ENCODE results near the gene PRSS22.
A peak's percentile ranks its signal among the peaks of the same experiment; 100 is the strongest.

PRSS22 gene

DNA sequence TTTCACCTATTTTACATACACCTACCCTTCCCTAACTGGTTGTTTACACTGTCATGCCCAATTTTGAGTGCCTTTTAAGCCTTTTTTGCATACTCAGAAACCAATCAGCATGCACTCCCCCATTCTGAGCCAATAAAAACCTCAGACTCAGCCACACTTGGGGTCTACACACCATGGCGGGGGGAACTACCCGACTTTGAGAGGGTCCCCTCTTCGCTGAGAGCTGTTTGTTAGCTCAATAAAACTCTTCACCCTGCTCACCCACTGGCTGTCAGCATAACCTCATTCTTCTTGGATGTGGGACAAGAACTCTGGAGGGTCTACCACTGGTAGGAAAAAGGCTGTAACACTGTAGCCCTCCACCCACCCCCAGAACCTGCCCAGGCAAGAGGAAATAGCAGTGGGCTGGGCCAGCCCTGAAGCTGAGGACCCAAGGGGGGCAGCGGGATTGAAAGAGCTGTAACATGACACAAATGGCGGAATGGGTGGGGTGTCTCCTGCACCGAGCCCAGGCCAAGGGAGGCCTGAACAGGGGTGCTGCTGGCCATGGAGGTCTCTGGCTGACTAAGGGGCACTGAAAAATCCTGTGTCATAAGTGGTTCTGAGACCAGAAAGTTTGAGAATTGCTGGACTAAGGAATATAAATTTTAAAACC is 22.0 kb upstream of the PRSS22 start:
- FAIRE-seq: no peak

DNA sequence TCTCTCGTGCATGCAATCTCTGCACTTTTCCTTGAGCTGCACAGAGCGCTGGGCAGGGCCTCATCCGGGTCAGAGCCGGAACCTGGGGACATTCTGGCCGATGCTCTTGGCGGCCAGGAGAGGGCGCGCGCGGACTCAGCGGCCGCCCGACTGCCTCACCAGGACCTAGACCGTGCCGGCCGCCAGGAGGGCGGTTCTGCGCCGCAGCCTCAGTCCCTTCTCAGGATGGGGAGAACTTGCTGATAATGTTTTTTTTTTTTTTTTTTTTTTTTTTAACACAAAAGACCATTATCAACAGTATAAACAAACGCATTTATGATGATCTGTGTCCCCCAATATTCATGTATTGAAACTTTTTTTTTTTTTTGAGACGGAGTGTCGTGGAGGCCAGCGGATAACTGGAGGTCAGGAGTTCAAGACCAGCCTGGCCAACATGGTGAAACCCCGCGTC is 17.0 kb upstream of the PRSS22 start:
- peak; percentile 93 for FAIRE-seq

DNA sequence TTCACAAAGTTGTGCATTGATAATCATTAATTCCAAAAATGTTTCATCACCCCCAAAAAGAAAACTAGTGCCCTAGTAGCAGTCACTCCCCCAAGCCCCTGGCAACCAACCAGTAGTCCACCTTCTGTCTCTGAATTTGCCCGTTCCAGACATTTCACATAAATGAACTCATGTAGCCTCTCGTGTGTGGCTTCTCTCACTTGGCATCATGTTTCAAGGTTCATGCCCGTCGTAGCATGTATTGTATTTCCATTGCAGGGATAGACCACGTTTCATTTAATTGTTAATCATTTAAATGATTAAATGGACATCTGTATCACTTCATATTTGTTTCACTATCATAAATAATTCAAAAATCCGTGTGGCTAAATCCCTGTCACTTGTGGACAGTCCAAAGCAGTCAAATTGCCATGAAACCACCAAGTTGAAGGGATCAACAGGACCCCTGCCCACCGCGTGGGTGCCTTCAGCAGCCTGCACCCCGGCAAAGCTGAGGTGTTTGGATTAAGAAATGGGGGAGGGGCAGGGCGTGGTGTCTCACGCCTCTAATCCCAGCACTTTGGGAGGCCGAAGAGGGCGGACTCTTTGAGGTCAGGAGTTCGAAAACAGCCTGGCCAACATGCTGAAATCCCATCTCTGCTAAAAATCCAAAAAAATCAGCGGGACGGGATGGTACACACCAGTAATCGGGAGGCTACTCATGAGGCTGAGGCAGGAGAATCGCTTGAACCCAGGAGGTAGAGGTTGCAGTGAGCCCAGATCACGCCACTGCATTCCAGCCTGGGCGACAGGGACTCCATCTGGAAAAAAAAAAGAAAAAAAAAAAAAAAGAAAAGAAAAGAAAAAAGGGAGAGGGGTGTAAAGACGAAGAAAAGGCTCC is 16.3 kb upstream of the PRSS22 start:
- no peak for FAIRE-seq

GRCh38 chr16:2871926-2872325 is 14.0 kb upstream of the PRSS22 start:
- no peak for FAIRE-seq

DNA sequence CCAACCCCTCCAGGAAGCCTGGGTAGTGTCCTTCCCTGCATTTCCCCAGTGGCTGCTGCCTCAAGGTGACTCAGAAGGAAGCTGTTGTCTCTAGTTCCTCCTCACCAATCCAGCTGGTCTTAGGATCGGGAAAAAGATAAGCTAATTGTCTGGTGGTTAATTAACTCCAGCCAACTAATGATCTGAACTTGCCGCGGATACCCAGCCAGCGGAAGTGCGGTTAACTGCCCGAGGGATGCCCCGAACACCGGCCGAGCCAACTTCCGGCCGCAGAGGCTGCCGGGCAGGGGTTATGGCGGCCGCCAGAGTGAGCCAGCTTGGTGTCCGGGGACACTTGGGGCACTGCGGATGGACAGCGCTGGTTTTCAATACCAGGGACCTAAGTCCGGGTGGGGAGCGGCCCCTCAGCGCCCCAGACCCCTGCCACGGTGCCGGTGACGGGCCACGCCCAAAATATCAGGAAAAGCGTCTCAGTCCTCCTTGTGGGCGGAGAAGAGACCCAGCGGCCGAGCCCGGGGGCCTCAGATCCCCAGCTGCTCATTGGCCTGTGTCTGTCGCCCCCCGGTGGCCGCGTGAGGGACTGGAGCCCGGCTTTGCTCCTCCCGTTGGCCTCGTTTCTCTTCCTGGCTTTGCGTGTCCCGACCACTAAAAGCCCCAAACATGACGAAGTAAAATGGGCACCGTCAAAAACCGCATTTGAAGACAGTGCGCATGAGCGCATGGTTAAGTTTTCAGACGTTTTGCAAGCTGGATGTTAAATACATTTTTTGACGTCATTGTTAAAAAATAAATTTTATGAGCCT is 10.2 kb upstream of the PRSS22 start:
- FAIRE-seq: peak; percentile 73

DNA sequence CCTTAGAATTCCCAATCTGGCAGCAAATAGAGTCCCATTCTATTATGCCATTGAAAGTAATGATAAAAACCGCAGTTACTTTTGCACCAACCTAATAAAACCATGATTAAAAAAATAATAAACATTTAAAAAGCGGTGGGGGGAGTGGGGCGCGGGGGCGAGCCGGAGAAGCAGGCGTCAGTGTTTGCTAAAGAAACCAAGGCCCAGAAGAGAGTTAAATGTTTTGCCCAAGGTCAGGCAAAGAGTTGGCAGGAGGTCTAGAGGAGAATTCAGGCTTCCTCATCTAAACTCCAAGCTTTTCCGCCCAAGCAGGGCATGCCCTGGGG is 9.7 kb upstream of the PRSS22 start:
- FAIRE-seq: no peak

DNA sequence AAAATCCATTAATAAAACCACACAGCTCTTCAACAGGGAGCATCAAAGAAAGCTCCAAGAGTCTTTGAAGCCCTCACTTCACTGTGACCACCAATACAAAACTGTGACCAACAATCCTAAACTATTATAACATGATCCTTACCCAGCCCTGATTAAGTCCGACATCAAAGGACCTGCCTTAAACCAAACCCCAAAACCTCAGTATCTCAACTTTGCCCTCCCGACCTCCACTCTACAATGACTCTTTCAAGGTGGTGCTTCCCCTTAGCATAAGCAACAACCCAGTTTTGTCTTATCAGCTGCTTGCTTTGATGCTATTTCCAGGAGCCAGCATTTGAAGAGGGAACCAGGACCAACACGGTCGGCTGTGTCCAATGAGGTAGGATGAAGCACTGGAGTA is 8.5 kb upstream of the PRSS22 start:
- FAIRE-seq: no peak

DNA sequence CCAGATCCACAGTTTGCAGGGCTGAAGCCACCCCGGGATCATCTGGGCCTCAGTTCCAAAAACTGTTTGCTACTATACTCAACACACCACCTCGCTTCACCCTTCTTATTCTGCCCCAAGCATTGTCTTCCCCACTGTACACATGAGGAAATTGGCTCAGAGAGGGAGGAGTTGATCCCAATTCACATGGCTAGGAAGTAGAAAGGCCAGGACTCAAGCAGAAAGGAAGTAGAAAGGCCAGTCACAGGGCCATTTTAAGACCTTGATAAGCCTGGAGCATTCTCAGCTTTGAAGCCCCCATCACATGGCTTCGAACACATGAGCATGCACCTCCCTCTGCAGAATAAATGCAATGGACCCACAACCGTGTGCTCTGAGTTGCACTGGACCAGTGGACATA is 7.7 kb upstream of the PRSS22 start:
- FAIRE-seq: no peak

DNA sequence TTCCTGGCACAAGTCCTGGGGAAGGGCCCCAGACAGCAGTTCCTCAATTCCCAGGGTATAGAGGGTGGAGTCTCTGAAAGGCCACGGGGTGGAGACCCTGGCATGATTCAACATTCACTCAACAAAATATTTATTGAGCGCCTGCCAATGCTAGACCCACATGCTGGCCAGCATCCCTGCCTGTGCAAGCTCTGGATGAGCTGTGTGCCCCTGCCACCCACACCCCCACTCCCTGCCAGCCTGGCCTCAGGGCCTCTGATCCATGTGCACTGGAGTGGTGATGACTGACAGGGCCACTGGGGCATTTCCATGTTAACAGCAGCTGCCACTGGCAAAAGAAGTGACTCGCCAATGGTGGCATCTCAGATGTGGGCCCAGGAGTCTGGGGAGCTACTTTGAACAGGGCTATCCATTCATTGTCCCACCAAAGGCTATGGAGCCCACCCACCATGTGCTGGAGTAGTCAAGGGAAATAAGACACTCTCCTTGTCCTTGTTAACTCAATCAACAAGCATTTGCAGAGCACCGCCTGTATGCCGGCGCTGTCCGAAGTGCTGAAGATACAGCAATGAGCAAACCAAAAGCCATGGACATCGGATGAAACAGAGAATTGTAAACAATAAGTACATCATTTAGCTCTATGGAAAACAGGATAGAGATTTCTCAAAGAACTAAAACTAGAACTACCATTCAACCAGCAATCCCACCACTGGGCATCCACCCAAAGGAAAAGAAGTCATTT is 3.0 kb upstream of the PRSS22 start:
- no peak for FAIRE-seq

DNA sequence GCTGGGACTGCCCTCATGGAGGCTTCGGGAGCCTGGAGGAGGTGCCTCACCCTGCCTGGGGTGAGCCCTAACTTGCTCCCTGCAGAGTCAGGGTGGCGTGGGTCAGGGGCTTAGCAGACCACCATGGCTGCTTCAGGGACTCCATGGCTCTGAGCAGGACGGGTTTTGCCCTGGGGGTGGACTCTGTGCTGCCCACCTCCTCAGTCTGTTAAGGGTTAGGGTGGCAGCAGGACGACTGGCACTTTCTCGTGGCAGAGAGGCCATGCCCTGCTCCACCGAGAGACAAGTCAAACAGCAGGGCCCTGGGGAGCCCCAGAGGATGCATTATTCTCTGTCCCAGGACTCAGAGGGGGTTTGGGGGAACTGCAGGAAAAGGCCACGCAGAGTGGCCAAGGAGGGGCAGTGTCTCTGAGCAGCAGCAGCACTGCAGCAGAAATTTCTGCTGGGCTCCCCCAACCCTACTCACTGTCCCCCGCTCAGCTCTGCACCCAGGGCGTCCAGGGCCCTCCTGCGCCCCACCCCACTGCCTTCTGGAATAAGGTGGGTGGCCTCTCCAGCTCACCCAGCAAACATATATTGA is 1.8 kb upstream of the PRSS22 start:
- FAIRE-seq: no peak

DNA sequence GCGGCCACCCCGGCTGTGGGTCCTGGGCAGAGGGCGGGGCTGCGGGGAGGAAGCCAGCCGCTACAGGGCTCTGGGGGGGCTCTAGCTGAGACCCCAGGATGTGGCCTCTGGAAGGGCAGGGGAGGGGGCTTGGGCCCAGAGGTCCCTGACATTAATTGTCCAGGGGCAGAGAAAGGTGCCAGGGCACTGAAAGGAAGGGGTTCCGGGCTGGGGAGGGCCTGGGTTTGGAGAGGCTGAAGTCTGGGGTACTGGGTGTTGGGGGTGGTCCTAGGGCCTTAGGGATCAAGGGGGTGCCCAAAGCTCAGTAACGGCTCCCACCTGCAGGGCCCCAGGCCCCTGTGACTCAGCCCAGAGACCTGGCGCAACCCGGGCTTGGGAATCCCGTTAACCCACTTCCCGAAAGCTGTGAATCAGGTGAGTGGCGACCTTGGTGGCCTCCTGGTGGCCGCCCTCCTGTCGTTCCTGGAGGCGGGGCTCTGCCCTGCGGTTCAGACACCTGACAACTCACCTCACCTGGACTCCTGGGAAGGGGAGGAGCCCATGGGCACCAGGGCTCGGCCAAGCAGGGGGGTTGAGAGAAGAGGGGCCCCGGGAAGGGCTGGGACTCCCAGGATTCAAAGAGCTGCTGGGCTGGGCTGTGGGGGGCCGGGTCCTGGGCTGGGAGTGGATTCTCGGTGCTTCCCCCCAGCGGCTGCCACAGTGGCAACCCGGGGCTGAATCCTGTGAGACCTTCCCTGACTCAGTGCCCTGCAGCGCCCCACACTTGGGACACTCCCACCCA is 465 bp upstream of the PRSS22 start:
- no peak for FAIRE-seq

GRCh38 chr16:2856686-2857450 is 1.1 kb downstream of the PRSS22 start:
- FAIRE-seq: no peak

DNA sequence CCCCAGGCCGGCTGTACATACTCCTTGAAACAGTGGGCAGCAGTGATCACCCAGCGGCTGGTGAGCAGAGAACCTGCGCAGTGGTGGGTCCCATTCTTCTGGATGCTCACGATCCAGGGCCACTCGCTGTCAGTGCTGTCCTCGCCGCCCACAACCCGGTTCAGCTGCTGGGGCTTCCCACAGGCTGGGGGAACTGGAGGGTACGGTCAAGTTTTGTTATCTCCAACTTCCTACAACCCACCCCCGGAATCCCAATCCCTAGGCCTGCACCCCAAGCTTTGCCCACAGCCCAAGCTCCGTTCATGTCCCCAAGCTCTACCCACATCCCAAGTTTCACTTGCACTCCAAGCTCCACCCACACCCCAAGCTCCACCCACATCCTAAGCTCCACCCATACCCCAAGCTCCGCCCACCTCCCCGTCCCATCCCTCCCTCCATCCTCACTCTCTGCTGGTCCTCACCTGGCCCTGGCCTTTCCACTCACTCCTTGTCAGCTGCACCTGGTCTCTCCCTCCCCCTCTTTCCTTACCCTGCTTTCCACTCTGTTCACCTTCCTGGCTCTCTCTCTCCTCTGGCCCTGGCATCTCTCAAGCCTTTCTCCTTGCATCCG is 1.8 kb downstream of the PRSS22 start:
- FAIRE-seq: no peak

DNA sequence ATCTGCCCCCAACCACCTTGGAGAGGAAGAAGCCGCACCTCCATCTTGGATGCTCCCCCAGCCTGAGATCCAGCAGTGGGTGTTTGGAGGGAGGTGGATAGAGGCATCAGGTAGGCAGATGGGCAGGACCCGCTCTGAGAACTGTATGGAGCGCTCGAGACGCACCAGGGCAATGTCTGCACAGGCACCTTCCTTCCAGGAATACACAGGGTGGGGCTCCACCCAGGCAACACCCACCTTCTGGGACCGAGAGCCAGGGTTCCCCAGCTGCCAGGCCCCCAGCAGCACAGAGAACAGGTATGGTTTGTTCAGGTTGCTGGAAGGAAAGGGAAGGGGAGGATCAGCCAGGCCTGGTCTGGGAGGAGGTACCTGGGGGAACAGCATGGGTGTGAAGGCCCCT is 2.4 kb downstream of the PRSS22 start:
- no peak for FAIRE-seq

DNA sequence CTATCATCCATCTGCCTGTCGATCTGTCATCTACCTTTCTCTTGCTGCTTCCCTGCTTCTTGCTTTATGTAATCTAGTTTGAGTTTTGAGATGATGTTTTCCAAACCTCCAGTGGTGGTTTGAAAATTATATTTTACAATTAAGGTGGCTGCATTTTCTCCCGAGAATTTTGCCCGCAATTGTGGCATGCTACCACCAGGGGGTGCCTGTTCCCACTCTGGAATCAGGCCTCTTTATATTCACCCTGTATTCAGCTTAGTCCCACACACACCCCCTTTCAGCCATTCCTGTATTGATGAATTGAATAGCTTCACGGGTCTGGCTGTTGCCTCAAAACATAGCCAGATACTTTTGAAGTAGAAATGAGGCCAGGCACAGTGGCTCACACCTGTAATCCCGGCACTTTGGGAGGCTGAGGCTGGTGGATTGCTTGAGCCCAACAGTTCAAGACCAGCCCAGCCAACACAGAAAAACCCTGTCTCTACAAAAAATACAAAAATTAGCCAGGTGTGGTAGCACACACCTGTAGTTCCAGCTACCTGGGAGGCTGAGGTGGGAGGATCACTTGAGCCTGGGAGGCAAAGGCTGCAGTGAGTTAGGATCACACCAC is 3.2 kb downstream of the PRSS22 start:
- peak; percentile 33 for FAIRE-seq

DNA sequence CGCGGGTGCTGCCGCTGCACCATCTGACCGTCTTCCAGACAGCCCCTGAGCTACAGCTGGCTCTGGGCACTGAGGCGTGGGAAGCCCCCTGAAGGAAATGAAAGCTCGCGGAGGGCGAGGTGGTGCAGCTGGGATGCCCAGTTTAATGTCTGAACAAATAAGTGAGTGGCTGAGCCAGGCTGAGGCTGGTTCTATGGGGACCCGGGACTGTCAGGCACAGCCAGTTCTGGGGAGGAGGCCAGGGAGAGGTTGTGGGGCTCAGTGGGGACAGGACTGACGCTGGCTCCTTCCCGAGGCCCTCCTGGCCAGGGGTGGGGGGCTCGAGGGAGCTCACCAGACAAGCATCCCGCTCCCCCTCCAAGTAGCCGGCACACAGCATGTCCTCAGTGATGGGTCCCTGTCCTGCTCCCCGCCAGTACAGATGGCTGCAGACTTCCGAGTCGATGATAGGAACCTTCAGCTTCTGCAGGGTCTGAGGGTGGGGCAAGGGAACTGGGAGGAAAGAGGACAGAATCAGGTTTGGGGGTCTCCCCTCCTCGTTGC is 4.4 kb downstream of the PRSS22 start:
- FAIRE-seq: no peak

- no peak for FAIRE-seq
Measured at GRCh38 chr16:2852731-2853507, 5.1 kb downstream of the PRSS22 start.

DNA sequence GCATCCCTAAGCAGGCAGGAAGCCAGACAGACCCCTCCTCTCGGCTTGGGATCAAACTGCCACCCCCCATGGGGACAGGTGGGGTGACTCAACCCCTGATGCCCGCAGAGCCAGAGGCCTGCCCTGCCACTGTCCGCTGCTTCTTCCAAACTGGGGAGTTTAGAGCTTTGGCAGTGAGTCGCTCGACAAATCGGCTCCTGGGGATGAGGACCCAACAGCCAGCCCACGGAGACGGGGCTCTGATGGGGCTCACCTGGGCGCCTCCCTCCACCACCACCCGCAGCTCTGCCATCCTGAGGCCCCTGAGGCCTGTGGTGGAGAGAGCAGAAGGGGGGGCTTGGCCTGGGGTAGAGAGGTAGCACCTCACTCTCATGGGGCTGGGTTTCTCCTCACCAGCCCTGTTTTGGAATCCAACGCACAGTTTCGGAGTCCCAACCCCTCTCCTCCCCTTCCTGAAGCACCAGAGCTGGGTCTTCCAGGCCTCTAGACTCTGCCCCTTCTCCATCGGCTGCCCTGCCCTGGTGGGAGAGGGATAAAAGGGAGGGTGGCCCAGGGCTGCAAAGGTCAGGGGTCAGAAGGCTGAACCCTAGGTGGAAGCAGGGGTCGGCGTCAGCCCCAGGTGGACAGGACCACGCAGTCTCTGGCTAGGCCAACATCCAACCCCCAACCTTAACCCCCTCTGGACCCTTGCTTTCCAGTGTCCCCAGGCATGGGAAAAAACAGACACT is 5.8 kb downstream of the PRSS22 start:
- no peak for FAIRE-seq

All from G401.6 (cell line).